ELF-1 (cell line): ENCODE data around the gene HMGCS2.
"Not testable (repeated sequence)": the region's sequence is repeated elsewhere in the genome, so short reads cannot be mapped to it uniquely, and the experiment has no call there.

Experiments
- DNase-seq: peaks from one replicate; pipeline ENCODE4 v3.0.0-alpha.2; 2016; ENCODE audit warnings: low read depth, low spot score

The HMGCS2 gene

DNA sequence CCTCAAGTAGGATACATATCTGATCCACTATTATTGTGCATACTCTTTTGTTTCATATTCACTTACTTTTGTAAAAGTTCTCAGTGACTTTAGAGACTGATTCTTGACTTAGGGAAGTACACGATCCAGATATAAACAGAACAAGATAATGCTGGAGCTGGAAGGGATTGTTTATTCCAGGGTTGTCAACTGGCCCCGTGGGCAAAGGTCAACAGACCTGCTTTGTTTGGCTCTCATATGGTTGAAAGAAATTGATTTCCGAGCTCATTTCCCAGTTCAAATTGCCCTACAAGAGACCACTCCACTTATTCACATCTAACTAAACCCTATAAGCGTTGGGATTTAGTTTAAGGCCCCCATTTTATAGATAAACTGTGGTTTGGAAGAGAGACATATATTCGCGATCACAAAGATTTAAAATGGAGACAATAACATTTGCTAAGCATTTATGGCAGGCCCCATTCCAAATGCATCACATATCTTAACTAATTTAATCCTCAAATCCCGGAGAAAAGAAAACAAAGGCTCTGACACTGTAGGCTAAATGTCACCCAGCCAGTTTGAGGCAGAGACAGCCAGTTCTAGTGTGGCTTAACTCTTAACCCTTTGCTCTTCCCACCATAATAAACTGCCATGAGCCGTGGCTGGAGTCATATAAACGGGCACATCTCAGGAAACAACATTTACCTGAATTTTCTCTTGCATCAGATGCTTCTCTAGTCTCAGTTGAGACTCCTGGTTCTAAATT lies 21.9 kb upstream of the HMGCS2 start:
- no peak for DNase-seq

DNA sequence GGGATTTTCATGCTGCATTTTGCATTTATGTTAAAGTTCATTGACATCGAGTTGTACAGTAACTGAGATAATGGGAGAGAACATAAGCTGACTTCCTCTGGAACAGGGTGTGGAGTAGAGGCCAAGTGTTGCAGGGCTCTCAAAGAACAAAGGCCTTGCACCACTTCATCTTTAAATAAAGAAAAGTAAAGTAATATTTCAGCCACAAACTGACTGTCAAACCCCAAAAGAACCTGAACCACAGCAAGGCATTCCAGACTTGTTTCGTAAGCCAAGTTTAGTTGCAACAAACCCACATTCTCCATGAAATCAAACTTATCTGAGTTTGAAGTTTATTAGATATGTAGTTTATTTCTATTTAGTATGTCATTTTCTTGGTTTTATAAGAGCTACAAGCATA lies 19.1 kb upstream of the HMGCS2 start:
- no peak for DNase-seq

DNA sequence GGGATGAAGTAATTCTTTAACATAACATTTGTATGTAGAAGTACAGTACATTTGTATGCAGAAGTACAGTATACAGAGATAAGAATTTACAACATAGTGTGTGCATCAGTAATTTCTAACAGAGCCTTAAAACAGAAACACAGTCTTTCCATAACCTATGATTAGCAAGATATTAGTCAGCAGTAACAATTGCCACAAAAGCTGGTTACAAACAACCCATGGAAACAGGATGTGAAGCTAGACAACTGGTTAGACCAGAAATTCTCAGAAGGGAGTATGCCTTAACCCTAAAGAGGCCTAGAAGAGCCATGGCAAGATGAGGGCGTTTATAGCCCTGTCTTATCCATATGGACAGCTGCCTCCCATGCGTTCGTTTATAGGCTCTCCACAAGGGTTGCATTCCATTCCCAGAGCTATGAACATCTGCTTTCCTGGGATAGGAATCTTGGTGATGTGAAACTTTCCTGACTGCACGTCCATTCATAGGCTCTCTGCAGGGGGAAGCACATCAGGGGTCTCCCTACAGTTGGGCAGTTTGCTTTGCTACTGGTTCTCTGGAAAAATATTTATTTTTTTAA lies 17.9 kb upstream of the HMGCS2 start:
- DNase-seq: not testable (repeated sequence)

DNA sequence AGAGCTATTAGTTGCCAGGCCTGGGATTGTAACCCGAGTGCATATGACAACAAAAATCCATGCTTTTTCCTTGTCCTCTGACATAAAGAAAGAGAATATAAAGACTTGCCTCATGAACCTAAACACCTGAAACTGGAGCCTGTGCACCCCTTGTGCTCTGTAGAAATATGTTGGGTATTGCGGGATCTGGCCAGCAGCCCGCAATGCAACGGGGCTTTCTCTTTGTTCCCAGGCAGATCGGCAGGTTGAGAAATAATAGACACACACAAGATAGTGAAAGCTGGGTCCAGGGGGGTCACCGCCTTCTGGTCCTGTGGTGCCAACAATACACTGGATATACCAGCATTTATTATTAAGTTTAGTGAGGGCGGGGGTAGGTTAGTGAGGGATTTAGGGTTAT lies 17.3 kb upstream of the HMGCS2 start:
- not testable (repeated sequence) for DNase-seq

DNA sequence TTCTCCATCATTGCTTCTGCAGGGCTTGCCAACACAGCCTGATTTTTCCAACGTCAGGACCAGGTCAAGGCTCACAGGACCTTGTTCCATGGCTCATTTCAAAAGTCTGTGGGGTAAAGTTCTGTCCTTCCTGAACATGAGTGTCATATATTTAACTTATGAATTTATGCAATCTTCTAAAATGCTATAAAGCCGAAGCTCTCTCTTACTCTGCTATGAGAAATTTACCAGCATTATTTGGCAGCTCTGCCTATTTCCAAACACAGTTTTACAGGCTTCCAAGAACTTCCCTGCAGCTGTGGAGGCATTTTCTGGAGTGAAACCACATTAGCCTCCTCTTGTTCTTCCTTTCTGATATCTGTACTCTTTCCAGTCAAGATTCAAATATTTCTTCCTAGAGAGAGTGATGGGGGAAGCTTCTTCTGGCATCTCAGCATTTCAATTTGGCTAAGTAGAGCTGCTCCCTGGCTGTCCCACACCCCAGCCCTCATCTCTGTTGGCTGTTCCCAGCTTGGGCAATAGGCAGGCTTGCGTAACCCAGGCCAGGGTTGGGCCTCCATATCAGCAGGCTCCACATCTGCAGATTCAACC lies 15.6 kb upstream of the HMGCS2 start:
- no peak for DNase-seq

DNA sequence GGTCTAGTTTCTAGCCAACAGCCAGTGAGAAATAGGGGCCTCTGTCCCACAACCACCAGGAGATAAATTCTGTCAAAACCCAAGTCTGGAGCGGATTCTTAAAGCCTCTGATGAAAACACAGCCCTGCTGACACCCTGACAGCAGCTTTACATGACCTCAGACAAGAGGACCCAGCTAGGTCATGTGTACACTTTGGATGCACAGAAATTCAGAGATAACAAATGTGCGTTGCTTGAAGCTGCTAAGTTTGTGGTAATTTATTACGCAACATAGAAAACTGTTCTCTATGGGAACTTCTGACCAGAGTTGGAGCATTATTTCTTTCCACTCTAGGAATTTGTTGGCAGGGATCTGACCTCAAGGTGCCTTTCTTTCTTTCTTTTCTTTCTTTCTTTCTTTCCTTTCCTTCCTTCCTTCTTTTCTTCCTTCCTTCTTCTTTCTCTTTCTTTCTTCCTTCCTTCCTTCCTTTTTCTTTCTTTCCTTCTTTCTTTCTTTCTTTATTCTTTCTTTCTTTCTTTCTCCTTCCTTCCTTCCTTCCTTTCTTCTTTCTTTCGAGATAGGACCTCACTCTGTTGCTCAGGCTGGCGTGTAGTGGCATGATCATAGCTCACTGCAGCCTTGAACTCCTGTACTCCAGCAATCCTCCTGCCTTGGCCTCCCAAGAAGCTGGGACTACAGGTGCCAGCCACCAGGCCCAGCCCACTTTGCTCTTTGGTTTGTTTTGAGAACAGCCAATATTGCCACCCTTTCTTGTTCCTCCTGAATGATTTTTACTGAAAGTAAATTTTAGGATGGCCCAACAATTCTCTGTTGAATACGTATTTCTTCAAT lies 14.9 kb upstream of the HMGCS2 start:
- DNase-seq: no peak

DNA sequence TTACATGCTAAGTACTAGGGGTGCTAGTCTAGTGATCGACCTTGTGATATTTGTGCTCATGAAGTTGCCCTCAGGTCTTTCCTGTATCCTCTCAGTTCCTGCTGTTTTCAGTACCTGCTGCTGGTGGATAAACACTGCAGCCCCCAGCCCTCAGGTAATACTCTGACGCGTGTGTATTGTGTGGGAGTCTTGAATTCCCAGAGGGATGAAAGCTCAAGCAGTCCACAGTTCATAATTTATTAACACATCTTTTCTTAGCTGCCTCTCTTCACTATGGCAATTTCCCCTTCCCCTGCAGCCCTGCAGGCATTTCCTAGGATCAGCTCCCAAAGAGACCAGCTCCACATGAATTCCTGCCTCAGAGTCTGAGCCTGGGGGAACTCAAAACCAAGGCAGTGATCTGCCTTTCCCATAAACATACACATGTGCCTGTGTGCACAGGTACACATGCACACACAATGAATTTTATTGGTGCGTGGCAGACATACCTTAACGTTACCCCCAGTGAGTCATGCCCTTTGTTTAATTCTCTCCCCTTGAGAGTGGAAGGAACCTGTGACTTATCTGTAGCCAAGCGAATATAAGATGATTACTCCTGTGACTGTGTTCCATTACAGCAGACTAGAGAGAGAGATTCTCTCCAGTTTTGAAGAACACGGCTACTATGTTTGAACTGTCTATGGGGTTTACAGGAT lies 14.1 kb upstream of the HMGCS2 start:
- peak; percentile 46 for DNase-seq

DNA sequence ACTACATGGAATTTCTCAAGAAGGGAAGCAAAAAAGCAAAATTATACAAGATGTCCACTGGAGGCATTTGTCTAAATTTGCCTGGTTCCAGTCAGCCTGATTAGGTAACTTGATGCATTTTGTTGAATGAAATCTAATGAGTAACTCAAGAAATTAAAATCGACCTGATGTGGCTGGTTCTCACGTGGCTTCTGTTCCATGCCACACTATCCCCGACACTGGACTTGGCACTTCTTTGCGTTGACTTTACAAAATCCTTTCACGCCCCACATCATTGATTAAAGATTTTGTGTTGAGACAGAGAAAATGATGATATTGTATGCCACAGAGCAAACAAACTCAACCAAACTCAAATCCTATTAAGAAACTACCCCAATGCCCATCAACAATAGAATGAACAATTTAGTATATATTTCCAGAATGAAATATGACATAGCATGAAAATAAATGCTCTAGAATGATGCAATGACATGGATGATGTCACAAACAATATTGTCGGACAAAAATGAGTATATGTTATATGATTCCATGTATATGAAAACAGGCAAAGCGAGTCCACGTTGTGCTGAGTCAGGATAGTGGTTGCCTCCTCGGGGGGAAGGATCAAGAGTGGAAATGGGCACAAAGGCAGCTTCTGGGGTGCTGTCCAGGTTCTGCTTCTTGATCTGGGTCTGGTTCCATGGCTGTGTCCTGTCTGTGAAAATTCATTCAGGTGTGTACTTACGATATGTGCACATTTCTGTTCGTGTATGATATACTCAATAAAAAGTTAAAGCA lies 12.9 kb upstream of the HMGCS2 start:
- DNase-seq: no peak

DNA sequence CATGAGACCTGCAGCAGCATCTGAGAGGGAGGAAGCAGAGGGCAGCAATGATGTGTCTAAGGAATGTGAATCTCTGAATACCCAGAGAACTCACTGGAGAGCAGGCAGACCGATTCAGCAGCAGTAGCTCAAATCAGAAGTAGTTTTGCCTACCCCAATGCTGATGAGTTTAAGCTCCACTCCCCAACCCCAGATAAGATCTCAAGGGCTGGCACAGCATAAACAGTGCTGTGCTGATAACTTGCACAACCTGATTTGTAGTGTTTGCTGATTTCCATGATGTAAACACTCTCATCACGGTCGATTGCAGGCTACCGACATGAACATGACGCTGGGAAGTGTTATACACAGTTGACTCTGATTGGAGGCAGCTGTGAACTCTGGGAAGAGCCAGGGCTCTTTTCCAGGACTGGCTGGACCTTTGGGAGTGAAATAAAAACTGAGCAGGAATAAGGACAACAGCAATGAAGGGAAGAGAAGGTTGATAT lies 11.2 kb upstream of the HMGCS2 start:
- DNase-seq: peak; percentile 71

DNA sequence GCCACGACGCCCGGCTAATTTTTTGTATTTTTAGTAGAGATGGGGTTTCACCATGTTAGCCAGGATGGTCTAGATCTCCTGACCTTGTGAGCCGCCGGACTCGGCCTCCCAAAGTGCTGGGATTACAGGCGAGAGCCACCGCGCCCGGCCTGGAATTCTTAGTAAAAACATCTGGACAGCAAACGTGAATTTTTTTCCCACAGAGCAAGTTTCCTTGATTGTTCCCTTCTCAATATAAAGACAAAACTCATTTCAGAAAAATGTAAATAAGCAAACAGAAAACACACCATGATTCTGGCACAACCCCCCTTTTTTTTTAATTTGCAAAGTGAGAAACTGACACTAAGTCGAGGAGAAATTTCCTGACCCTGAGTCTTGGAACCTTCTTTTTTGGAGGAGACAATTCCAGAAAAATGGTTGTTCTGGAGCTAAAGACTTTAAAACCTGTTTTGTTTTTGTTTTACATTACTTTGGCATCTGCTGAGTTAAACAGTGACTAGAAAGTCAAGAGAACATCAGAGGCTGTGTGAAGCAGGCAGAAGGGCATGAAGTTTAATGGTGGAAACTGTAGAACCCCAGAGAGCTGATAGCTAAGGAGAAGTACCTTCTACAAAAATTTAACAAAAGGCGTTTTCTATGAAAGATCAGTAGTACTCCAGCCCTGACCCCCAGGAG lies 10.3 kb upstream of the HMGCS2 start:
- no peak for DNase-seq

DNA sequence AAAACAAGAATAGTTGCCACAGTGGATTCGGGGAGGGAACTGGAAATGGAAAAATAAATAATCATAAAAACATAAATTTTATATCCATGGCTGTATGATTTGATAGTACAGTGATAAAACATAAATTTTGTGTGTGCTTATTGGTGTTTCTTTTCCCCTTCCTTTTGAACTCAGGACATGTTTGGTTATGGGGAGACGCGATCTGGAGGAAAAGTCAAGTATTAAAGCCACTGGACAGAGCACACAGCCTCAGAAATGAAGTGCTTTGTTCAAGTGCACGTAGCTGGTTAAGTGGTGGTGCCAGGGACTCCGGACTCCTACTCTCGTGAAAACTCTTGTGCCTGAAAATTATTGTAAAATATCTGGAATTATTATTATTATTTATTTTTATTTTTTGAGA lies 9.7 kb upstream of the HMGCS2 start:
- DNase-seq: no peak

DNA sequence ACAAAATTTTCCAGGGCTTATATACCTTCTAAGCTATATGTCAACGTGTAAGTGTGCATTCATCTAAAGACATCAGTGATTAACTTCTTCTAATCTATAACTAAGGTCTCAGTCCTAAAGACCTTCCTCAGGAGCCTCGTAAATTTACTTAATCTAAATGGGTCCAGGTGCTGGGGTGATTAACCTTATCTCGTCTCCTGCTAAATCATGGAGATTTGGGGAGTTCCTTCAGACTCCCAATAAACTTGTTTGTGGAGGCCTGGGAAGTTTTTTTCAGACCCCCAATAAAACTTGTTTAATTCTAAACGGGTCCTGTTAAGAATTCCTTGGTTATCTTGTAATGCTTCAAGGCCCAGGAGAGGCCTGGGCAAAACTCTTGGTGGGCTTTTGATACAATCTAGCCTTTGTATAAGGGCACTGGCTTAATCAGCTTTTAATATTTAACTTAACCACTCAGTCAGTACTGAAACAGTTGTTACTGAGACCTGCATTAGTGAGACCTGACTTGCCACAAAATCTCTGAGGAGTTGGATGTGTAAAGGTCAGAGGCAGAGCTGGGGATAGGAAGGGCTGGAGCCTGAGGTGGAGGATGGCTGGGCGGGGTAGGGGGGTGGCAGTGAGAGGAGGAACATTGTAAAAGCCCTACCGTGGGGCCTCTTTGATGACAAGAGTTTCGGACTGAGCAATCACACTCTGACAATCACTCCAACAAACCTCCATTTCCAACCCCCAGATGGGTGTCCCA lies 6.2 kb upstream of the HMGCS2 start:
- DNase-seq: peak; percentile 37

DNA sequence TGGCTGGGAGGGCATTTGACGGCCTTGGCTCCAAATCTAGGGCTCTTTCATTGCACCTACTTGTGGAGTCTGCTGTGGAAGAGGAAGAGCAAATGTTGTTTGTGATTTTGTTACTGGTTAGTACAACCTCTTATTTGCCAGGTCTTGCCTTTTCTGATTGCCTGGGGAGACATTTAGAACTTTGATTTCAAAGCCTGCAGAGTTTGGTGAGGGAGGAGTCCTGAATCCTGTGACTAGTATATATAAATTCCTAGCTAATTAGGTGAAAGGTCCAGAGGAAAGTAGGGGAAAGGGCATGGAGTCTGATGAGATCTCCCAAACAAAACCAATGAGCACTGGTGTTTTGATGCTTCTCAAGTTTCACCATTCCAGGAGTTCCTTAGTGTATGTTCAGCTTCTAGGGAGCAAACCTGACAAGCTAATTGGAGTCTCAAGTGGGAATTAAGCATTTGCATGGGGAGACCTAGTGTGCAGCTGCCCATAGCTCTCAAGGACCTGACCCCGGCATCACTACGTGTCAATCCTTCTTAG lies 5.1 kb upstream of the HMGCS2 start:
- DNase-seq: peak; percentile 87

DNA sequence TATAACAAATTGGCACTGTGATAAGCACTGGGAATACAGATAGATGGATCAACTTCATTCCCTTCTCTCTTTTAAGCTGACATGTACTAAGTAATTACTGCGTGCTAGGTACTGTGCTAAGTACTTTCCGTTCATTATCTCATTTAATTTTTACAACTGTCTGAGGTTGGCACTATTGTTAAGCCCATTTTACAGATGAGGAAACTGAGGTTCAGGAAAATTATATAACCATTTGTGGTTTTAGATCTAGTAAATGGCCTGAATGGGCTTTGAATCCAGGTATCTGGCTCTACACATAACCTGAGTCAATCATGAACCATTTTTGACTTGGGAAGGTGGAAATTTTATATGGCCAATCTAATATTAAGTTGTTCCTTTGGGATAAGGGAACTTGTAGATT lies 3.6 kb upstream of the HMGCS2 start:
- DNase-seq: no peak

DNA sequence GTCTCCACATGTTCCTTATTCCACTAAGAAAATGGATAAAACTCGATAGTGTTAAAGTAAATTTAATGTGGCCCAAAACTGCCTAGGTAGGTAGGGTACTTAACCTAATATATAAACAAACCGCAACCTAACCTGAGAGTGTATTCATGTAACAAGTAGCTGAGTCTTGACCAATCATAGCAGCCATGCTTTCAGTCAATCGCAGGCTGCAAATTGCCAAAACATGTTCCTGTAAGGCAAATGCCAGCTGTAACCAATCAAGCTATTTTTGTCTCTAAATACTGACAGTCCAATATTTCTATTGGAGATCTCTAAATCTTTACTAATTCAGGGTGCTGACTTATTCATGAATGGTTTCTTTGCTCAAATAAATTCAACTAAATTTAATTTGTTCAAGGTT lies 3.1 kb upstream of the HMGCS2 start:
- DNase-seq: no peak

DNA sequence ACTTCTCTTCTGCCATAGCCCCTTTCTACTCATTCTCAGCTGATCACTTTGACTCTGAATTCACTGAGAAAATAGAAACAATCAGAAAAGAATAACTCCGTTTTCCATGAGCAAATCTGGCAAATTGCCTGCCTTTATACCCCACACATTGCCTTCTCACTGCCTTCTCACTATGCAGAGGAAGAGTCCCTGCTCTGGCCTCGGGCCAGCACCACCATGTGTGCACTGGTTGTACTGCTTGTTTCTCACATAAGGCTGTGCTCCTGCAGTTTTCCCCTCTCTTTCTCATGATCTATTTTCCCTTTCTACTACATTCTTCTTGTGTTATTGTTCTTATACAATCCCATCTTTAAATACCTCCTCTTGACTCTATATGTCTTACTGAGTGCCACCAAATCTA lies 2.3 kb upstream of the HMGCS2 start:
- no peak for DNase-seq

DNA sequence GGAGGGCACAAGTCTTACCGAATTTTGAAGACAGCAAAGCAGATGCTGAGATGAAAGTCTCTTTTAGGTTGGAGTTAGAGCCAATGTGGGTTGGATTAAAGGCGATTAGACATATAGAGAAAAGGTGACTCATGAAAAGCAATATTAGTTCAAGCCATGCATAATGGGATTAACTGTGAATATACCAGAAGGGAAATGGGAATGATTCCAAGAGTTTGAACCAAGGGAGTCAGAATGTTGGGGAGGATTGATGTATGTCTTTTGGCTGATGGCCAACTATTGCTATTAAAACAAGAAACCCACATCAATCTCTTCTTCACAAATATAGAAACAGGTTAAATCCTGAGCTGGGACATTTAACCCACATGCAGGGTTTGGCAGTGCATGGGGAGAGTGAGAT lies 1.2 kb downstream of the HMGCS2 start:
- DNase-seq: no peak

DNA sequence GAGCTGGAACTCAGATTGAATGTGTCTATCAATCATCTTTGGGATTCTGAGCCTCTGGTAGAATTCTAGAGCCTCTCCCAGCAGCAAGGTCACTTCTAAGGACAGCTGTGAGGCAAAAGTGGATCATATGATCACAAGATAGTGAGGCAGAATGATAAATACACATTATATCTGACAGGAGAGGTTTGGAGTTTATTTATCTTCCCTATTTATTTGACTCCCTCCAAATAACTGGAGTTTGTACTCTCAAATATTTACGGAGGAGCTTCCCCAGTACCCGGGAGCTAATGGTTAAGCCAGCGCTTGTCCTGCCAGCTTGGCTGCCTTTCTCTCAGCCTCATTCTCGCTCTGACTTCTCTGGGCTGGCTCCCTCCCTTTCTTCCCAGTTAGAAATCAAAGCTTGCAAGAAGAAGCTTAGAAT lies 2.3 kb downstream of the HMGCS2 start:
- DNase-seq: no peak

DNA sequence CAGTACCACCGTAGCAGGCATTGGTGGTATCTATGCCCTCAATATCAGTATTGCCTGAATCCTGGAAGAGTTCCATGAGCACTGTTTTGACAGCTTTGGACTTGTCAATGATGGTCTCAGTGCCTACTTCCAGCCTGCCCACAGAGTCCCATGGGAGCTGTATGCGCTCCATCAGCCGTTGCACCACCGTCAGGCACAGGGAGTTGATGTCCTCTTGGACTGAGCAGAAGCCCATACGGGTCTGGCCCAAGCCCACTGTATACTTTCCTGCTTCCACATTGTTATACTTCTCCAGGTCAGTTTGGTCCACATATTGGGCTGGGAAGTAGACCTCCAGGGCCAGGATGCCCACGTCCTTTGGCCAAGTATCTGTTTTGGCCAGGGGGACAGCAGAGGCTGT lies 4.5 kb downstream of the HMGCS2 start:
- no peak for DNase-seq
